ENCODE data around the gene SLC22A7.

Gene SLC22A7

DNA sequence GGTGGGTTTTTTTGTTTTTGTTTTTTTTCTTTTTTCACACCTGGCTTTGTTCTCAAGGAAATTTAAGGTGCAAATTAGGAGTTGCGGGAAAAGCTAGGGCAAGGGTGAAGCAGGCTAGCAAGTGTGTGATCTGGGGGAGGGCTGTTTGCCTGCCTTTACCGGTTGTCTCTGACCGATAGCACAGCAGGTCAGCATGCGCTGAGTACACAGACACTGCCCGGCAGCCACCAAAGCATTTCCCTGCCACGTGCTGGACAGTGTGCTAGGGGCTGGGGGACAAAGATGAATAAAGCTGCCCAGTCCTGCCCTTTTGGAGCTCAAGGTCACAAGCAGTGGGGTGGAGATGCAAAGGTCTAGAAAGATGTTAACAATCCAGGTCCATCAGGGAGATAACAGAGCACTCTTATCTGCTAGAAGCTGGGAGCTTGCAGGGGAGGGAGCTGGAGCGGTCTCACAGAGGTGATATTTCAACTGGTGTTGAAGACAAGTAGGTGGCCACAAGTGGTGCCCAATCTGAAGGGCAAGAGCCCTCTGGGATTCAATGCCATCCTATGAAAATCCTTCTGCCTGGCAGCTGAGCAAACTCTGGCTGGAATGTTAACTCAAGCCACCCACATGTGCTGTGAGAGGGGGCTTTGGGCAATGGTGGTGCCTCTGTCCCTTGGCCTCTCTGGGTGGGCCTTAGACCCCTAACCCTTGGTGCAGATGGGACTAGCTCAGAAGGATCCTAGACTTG, 30.3 kb upstream of the SLC22A7 start (continued):
- TF ChIP-seq, protein P1, sequence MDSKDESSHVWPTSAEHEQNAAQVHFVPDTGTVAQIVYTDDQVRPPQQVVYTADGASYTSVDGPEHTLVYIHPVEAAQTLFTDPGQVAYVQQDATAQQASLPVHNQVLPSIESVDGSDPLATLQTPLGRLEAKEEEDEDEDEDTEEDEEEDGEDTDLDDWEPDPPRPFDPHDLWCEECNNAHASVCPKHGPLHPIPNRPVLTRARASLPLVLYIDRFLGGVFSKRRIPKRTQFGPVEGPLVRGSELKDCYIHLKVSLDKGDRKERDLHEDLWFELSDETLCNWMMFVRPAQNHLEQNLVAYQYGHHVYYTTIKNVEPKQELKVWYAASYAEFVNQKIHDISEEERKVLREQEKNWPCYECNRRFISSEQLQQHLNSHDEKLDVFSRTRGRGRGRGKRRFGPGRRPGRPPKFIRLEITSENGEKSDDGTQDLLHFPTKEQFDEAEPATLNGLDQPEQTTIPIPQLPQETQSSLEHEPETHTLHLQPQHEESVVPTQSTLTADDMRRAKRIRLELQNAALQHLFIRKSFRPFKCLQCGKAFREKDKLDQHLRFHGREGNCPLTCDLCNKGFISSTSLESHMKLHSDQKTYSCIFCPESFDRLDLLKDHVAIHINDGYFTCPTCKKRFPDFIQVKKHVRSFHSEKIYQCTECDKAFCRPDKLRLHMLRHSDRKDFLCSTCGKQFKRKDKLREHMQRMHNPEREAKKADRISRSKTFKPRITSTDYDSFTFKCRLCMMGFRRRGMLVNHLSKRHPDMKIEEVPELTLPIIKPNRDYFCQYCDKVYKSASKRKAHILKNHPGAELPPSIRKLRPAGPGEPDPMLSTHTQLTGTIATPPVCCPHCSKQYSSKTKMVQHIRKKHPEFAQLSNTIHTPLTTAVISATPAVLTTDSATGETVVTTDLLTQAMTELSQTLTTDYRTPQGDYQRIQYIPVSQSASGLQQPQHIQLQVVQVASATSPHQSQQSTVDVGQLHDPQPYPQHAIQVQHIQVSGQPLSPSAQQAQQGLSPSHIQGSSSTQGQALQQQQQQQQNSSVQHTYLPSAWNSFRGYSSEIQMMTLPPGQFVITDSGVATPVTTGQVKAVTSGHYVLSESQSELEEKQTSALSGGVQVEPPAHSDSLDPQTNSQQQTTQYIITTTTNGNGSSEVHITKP (tag by site-specific recombination; IDR thresholded peaks at IDR 0.05): no peak
- TF ChIP-seq YY1 (tag by site-specific recombination; IDR thresholded peaks at IDR 0.05) (no peak), ZNF114 (tag by site-specific recombination; IDR thresholded peaks at IDR 0.05) (no peak), SCRT1 (tag by site-specific recombination; IDR thresholded peaks at IDR 0.05; ENCODE audit: borderline replicate concordance) (no peak), KLF1 (tag by site-specific recombination; IDR thresholded peaks at IDR 0.05) (no peak)
- TF ChIP-seq, protein P2, sequence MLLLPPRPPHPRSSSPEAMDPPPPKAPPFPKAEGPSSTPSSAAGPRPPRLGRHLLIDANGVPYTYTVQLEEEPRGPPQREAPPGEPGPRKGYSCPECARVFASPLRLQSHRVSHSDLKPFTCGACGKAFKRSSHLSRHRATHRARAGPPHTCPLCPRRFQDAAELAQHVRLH (tag by site-specific recombination; IDR thresholded peaks at IDR 0.05): no peak
- TF ChIP-seq, protein P3, sequence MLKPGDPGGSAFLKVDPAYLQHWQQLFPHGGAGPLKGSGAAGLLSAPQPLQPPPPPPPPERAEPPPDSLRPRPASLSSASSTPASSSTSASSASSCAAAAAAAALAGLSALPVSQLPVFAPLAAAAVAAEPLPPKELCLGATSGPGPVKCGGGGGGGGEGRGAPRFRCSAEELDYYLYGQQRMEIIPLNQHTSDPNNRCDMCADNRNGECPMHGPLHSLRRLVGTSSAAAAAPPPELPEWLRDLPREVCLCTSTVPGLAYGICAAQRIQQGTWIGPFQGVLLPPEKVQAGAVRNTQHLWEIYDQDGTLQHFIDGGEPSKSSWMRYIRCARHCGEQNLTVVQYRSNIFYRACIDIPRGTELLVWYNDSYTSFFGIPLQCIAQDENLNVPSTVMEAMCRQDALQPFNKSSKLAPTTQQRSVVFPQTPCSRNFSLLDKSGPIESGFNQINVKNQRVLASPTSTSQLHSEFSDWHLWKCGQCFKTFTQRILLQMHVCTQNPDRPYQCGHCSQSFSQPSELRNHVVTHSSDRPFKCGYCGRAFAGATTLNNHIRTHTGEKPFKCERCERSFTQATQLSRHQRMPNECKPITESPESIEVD (tag by site-specific recombination; IDR thresholded peaks at IDR 0.05): no peak

DNA sequence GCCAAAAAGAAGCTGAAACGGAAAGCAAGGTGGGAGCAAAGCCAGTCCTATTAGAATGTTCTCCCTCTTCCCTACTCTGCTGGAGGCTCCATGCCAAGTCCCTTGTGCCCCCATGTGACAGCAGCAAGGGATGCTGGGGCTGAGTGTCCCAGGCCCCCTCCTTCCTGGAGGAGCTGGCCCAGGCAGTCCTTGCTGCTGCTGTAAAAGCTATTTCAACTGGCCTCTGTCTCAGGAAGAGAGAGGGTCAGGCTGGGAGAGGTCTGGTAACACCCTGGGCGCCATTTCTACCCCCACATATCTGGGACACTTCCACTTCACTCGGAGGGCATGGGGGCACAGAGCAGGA, 29.7 kb upstream of the SLC22A7 start:
- TF ChIP-seq SETDB1 (IDR thresholded peaks at IDR 0.05; ENCODE audit: insufficient read length, low read length) (no peak), ZNF341 (tag by site-specific recombination; IDR thresholded peaks at IDR 0.05; ENCODE audit: low read depth) (no peak), OSR2 (tag by site-specific recombination; IDR thresholded peaks at IDR 0.05) (no peak), GFI1B (tag by site-specific recombination; IDR thresholded peaks at IDR 0.05) (no peak), ZNF239 (tag by site-specific recombination; IDR thresholded peaks at IDR 0.05) (no peak), ZNF274 (IDR thresholded peaks at IDR 0.05; ENCODE audit: low read length) (no peak), ZNF274 (tag by site-specific recombination; IDR thresholded peaks at IDR 0.05; ENCODE audit: borderline replicate concordance) (no peak), ZNF558 (tag by site-specific recombination; IDR thresholded peaks at IDR 0.05) (no peak), ZIC2 (tag by site-specific recombination; IDR thresholded peaks at IDR 0.05) (no peak), ZNF2 (tag by site-specific recombination; IDR thresholded peaks at IDR 0.05) (no peak), ZNF549 (tag by site-specific recombination; IDR thresholded peaks at IDR 0.05) (no peak), SCRT1 (tag by site-specific recombination; IDR thresholded peaks at IDR 0.05; ENCODE audit: borderline replicate concordance) (no peak), RBAK (tag by site-specific recombination; IDR thresholded peaks at IDR 0.05) (no peak), YY1 (tag by site-specific recombination; IDR thresholded peaks at IDR 0.05) (no peak), ZNF23 (tag by site-specific recombination; IDR thresholded peaks at IDR 0.05; ENCODE audit: borderline replicate concordance) (no peak), ZXDB (tag by site-specific recombination; IDR thresholded peaks at IDR 0.05) (no peak), ZNF311 (tag by site-specific recombination; IDR thresholded peaks at IDR 0.05; ENCODE audit: borderline replicate concordance) (no peak), ZNF404 (tag by site-specific recombination; IDR thresholded peaks at IDR 0.05) (no peak)
- TF ChIP-seq, protein P3 (tag by site-specific recombination; IDR thresholded peaks at IDR 0.05): no peak
- TF ChIP-seq, protein P4, sequence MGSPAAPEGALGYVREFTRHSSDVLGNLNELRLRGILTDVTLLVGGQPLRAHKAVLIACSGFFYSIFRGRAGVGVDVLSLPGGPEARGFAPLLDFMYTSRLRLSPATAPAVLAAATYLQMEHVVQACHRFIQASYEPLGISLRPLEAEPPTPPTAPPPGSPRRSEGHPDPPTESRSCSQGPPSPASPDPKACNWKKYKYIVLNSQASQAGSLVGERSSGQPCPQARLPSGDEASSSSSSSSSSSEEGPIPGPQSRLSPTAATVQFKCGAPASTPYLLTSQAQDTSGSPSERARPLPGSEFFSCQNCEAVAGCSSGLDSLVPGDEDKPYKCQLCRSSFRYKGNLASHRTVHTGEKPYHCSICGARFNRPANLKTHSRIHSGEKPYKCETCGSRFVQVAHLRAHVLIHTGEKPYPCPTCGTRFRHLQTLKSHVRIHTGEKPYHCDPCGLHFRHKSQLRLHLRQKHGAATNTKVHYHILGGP (tag by site-specific recombination; IDR thresholded peaks at IDR 0.05): no peak
- Histone ChIP-seq H3K9me3 (ENCODE audit: control insufficient read depth, insufficient read depth, low read depth, low read length) (no peaks in the 10 kb centered on the region), H3K4me1 (ENCODE audit: control insufficient read depth, insufficient read depth, low read length) (no peaks in the 10 kb centered on the region), H3K4me3 (ENCODE audit: low read depth, low read length) (no peak overlapping the region), H3K36me3 (ENCODE audit: control insufficient read depth in 2 of 2, insufficient read depth in 1 of 2, low read length in 2 of 2) (no peaks in the 10 kb centered on the region), H3K27ac (ENCODE audit: extremely low read depth, low read depth, low read length) (no peak overlapping the region)
- CTCF ChIA-PET: interaction anchor here (0.6 to 3.2 kb wide), 6 partner anchors 19 to 279 kb away, joined by 3 to 28 read pairs (median 5); partner anchors contain the start of gene DNPH1
- POLR2A ChIA-PET: interaction anchor here (0.5 kb wide), 1 partner anchor 199 kb away, joined by 4 read pairs; no protein-coding TSS in a partner anchor

Data from HEK293 (cell line).